DOHH2 (cell line): Measurements from ENCODE around the gene GABRR2.

Experiments
- EZH2phosphoT487 ChIP-seq: fragments of 200-600 bp; sonication (generic); IDR thresholded peaks from 2 replicates; pipeline ENCODE4 v1.6.1; 2017; ENCODE audit warnings: borderline replicate concordance, mild to moderate bottlenecking, antibody characterized with exemption, low read length, moderate library complexity, mixed read lengths
- TF ChIP-seq, protein P1 (sequence below): fragments of 200-600 bp; sonication (generic); IDR thresholded peaks from one replicate; pipeline ENCODE4 v1.5.1; 2014; ENCODE audit warnings: antibody characterized with exemption, mild to moderate bottlenecking, low read depth, low read length; ENCODE audit not compliant: poor library complexity, severe bottlenecking

DNA sequence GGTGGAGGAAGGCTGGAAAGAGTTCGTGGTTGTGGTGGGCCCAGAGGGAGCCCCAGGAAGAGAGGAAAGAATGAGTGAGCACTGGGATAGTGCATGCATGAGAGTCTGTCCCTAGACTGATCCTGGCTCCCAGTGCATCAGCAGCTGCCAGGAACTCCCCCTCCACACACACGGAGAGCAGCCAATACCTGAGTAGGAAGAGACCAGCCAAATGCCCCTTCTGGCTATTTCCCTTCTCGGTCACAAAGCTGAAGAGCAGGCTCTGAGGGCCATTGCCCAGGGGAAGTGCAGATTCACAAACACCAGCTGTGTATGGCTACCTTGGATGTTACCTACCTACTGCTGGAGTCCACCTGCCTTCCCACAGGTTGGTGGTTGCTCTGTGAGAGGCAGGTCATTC lies 45.1 kb downstream of the GABRR2 start:
- TF ChIP-seq, protein P1, sequence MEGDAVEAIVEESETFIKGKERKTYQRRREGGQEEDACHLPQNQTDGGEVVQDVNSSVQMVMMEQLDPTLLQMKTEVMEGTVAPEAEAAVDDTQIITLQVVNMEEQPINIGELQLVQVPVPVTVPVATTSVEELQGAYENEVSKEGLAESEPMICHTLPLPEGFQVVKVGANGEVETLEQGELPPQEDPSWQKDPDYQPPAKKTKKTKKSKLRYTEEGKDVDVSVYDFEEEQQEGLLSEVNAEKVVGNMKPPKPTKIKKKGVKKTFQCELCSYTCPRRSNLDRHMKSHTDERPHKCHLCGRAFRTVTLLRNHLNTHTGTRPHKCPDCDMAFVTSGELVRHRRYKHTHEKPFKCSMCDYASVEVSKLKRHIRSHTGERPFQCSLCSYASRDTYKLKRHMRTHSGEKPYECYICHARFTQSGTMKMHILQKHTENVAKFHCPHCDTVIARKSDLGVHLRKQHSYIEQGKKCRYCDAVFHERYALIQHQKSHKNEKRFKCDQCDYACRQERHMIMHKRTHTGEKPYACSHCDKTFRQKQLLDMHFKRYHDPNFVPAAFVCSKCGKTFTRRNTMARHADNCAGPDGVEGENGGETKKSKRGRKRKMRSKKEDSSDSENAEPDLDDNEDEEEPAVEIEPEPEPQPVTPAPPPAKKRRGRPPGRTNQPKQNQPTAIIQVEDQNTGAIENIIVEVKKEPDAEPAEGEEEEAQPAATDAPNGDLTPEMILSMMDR: no peak
- TF ChIP-seq EZH2phosphoT487: no peak
